Heart right ventricle (tissue), 16 donors: ENCODE measurements around the gene TC2N. TPM values are rescaled to one million over a fixed set of nuclear protein-coding genes. Genes with fewer than 3 reads are reported as not detected.

ENCODE experiments used
- ATAC-seq, 8 donors: fragments of 200-7000 bp; cut with Tn5 transposase; one replicate each; pipeline ENCODE4 v1.9.1; 2020; ENCODE audit warnings: mild to moderate bottlenecking in 8 of 8, moderate library complexity in 8 of 8, moderate number of reproducible peaks in 1 of 8
- DNase-seq, 2 donors: peaks; one replicate each; pipeline ENCODE4 v3.0.0-alpha.2; 2020
- H3K27ac ChIP-seq, 10 donors: fragments of 200-600 bp; sonication (generic) in 2 of 10; one replicate each; pipeline versions ENCODE4 v1.5.0 to v1.8.0; 2020 to 2022; ENCODE audit warnings: mild to moderate bottlenecking in 3 of 10
- H3K27me3 ChIP-seq, 7 donors: fragments of 200-600 bp; one replicate each; pipeline ENCODE4 v1.8.0; 2021 to 2022; ENCODE audit warnings: mild to moderate bottlenecking in 2 of 7
- H3K36me3 ChIP-seq, 9 donors: fragments of 200-600 bp; sonication (generic) in 1 of 9; one replicate each; pipeline versions ENCODE4 v1.5.0 to v1.8.0; 2020 to 2022; ENCODE audit warnings: mild to moderate bottlenecking in 2 of 9
- H3K4me1 ChIP-seq, 9 donors: fragments of 200-600 bp; sonication (generic) in 1 of 9; one replicate each; pipeline versions ENCODE4 v1.5.0 to v1.8.0; 2020 to 2022; ENCODE audit warnings: mild to moderate bottlenecking in 4 of 9
- H3K4me3 ChIP-seq, 10 donors: fragments of 200-600 bp; sonication (generic) in 2 of 10; one replicate each; pipeline versions ENCODE4 v1.5.0 to v1.8.0; 2020 to 2022; ENCODE audit warnings: mild to moderate bottlenecking in 7 of 10, moderate library complexity in 2 of 10
- H3K9me3 ChIP-seq, 11 donors: fragments of 200-600 bp in 10 of 11; sonication (generic) in 2 of 11; one replicate each; pipeline versions ENCODE4 v1.5.0 to v1.8.0; 2013 to 2022; ENCODE audit warnings: mild to moderate bottlenecking in 2 of 11, control low read depth in 1 of 11, moderate library complexity in 1 of 11
- WGBS, 2 donors: extraction: QIAGEN DNeasy Blood & Tissue Kit; methylation state at CpG; one replicate each; pipeline ENCODE4 v1.1.7; 2013; ENCODE audit warnings: inconsistent platforms in 1 of 2; 5-methylcytosine and 5-hydroxymethylcytosine counted together
- intact Hi-C, 10 donors: fragments of 100-400 bp; cut with DNase I; formaldehyde crosslinking; loops; one replicate each; pipeline versions ENCODE4 v1.11.1 to v1.14.2; 2022
- polyA plus RNA-seq, 2 donors: library from polyadenylated mRNA; stranded (reverse); fragments of 200-250 nt; gene quantifications; one replicate each; pipeline ENCODE4 v1.2.3, GENCODE V29; 2013
- total RNA-seq, 10 donors: library from RNA; stranded (reverse); fragmentation: NEBNext Ultra II Directional in 3 of 10; extraction: Animal tissue kit (Norgen Biotek cat#: 25700) in 3 of 10; gene quantifications; one replicate each; pipeline versions ENCODE4 v1.2.1 to v1.2.4, GENCODE V29; 2021 to 2023
- TF ChIP-seq, protein P1 (sequence below), 9 donors: fragments of 200-600 bp; sonication (generic) in 2 of 9; IDR thresholded peaks; one replicate each; pipeline versions ENCODE4 v1.5.0 to v1.8.0; 2021 to 2022; ENCODE audit warnings: antibody characterized with exemption in 9 of 9, mild to moderate bottlenecking in 5 of 9, moderate library complexity in 1 of 9
- donor health status: Arrhythmogenic right ventricular cardiomyopathy.
- donor health status: ischemic (EF 13 %, LVEDD 7.1; RV severe dilation, severe dysfunction).
- donor health status: healthy with polysubstance abuse.
- donor health status: DM: no; HTN: yes; CAD: no.
- donor health status: DM: no; HTN: no; CAD: no.
- donor health status: ischemic (EF 25% LVEDD 6.9; RV normal size, moderate dysfunction).
- donor health status: ischemic (EF 25% LVEDD 5.7; RV mildly dilated, moderate dysfunction).
- donor health status: healthy.
- donor health status: DM: yes; HTN: yes; CAD: no.
- donor health status: Ischemic cardiomyopathy.
- donor health status: ischemic (EF 35%, LVEDD 5.7; RV mildly dilated, moderate dysfunction).
- donor health status: nonischemic (EF 11% LVEDD 7.7; RV severe dilation, severe dysfunction).
- donor health status: DM: yes; HTN: yes; CAD: no.
- donor health status: PGD.
- donor health status: ischemic (EF 29% LVEDD 5.4; RV normal size, mild dysfunction).
- donor health status: nonischemic (EF 23%, LVEDD 6.1; RV moderate dilation, normal function).

Gene TC2N
- total and polyA plus RNA-seq, 12 donors: 1.8 to 12.4 (median 3.8) TPM

DNA sequence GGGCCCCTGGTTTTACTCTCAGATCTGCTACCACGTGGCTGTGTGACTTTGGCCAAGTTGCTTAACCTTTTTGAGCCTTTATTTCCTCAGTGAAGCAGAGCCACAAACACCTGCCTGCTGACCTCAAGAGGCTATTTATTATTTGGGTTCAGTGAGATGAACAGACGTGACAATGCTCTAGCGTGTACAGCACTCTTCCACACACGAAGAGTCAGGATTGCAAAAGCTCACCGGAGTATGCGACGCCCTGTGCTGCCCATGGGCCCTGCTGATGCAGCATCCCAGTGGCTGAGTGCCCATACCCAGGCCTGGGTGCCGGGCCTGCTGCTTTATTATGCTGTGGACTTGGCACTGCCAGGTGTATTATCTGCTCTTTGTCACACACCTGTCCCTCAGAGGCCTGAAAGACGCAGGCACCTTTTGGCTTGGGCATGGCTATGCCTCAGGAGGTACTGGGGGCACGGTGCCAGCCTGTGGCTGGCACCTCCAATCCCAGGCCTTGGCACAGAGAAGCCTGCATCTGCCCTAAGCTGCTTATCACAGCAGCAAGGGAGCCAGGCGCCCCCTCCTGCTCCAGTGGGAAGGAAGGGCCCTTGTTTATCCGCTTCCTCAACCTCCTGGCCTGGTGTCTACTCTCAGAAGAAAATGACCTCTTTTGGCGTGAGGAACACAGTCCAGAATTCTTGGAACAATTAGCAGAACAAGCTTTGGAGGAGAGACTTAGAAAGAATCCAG lies 22.3 kb upstream of the TC2N start:
- Histone ChIP-seq H3K4me3 (no peak overlapping the region), H3K9me3 (no peaks in the 10 kb centered on the region), H3K36me3 (no peaks in the 10 kb centered on the region), H3K27me3 (no peaks in the 10 kb centered on the region), H3K27ac (peak overlapping the region in 9 of 10 donors; percentile 30 to 81 (median 65)), H3K4me1 (peaks cover 0 to 60% (median 30%) of the 10 kb centered on the region in 9 donors)
- ATAC-seq (peak; percentile 23 to 72 (median 64)), DNase-seq (peak in 1 of 2 donors; percentile 50)
- WGBS, 2 donors: 60 to 71% methylated on average over 13 of the region's 13 CpGs
- TF ChIP-seq, protein P1, sequence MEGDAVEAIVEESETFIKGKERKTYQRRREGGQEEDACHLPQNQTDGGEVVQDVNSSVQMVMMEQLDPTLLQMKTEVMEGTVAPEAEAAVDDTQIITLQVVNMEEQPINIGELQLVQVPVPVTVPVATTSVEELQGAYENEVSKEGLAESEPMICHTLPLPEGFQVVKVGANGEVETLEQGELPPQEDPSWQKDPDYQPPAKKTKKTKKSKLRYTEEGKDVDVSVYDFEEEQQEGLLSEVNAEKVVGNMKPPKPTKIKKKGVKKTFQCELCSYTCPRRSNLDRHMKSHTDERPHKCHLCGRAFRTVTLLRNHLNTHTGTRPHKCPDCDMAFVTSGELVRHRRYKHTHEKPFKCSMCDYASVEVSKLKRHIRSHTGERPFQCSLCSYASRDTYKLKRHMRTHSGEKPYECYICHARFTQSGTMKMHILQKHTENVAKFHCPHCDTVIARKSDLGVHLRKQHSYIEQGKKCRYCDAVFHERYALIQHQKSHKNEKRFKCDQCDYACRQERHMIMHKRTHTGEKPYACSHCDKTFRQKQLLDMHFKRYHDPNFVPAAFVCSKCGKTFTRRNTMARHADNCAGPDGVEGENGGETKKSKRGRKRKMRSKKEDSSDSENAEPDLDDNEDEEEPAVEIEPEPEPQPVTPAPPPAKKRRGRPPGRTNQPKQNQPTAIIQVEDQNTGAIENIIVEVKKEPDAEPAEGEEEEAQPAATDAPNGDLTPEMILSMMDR (IDR thresholded peaks at IDR 0.05): peak in 2 of 9 donors; percentile 21 to 31
- intact Hi-C loops: no loop called here

DNA sequence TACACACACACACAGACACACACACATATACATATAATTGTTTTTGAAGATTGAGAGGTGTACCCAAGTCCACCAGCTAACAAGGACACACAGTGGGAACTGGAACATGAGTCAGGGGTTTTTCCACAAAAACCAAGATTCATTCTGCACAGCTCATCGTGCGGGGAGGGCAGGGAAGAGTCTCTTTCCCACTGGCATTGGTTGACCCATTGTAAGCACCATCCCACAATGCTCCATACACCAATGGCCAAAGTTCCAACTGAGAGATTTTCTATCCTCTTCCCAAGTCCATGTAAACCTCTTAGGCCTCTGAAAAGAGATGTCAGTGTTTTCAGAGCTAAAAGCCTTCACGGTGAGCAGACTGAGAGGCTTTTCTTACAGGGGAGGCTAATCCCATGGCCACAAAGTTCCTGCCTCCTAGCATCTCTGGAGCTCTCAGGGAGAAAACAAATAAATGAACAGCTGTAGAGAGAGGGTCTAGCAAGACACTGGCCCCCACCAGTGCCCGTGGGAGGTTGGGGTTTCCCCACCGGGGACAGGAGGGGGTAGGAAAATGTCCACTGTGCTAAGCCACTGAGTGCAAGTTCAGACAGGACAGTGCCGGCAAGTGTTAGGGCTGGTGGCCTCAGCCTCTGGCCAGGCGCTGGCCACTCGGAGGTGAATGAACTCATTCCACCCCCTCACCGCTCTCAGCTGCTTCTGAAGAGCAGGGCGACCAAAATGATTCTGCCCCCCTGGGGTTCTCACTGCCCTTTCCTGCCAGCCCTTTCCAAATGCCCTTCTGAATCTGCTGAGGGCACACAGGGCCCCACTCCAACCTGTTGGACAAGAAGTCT lies 21.5 kb upstream of the TC2N start:
- intact Hi-C loops: no loop called here
- H3K27ac ChIP-seq: peak overlapping the region in 8 of 10 donors; percentile 30 to 81 (median 65)
- H3K4me3 ChIP-seq: no peak overlapping the region
- H3K4me1 ChIP-seq: peaks cover 0 to 68% (median 30%) of the 10 kb centered on the region in 9 donors
- WGBS, 2 donors: 75 to 79% methylated on average over 10 of the region's 10 CpGs
- TF ChIP-seq, protein P1 (IDR thresholded peaks at IDR 0.05): no peak
- no peaks in the 10 kb centered on the region for H3K36me3 ChIP-seq
- H3K27me3 ChIP-seq: no peaks in the 10 kb centered on the region
- DNase-seq (no peak), ATAC-seq (peak in 1 of 8 donors; percentile 31)
- H3K9me3 ChIP-seq: no peaks in the 10 kb centered on the region

DNA sequence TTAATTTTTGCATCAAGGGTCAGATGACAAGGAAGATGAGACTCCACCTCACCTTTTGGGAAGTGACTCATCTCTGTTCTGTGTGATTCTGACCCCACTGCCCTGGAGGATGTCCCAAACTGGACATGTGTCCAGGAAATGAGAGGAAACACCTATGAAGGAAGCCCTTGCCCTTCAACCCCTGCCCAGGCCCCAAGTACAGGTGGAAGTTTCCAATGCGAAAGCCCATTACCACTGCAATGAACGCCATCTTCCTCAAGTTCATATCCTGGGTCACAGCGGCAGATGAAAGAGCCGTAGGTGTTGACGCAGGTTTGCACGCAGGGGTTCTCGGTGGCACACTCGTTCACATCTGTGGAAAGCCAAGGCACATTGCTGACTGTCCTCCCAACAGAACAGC lies 19.6 kb upstream of the TC2N start:
- 94 to 95% methylated on average over 8 of the region's 8 CpGs for WGBS, 2 donors
- ATAC-seq: no peak
- TF ChIP-seq, protein P1 (IDR thresholded peaks at IDR 0.05): no peak
- peaks cover 0 to 1% (median 0%) of the 10 kb centered on the region in 9 donors for H3K36me3 ChIP-seq
- H3K4me3 ChIP-seq: no peak overlapping the region
- H3K9me3 ChIP-seq: no peaks in the 10 kb centered on the region
- no peak for DNase-seq
- H3K4me1 ChIP-seq: peaks cover 0 to 67% (median 35%) of the 10 kb centered on the region in 9 donors
- peak overlapping the region in 2 of 10 donors; percentile 21 to 73 for H3K27ac ChIP-seq
- intact Hi-C loops: no loop called here
- H3K27me3 ChIP-seq: peaks cover 0 to 3% (median 0%) of the 10 kb centered on the region in 7 donors

DNA sequence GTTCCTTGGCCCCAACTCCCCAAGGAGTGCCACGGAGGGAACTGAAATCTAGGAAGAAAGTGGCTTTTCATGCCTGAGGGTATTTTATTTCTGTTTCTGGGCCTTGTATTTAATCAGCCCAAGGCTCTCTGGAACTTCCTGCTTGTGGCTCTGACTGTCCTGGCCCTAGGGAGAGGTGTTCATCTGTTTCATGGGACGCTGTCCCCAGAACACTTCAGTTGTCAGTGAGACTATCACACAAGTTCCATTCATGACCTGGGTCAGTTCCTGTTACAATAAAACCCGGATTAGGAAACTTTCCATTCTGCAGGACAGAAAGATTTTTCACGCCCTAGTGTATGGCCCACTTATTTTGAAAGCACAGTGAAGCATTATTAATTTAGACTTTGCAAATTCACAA lies 18.5 kb upstream of the TC2N start:
- intact Hi-C loops: no loop called here
- WGBS, 2 donors: 54 to 57% methylated on average over 4 of the region's 4 CpGs
- Histone ChIP-seq H3K27ac (peak overlapping the region in 7 of 10 donors; percentile 50 to 77 (median 68)), H3K4me1 (peaks cover 0 to 56% (median 31%) of the 10 kb centered on the region in 9 donors), H3K9me3 (no peaks in the 10 kb centered on the region), H3K27me3 (peaks cover 0 to 5% (median 0%) of the 10 kb centered on the region in 7 donors), H3K4me3 (no peak overlapping the region), H3K36me3 (peaks cover 0 to 7% (median 0%) of the 10 kb centered on the region in 9 donors)
- peak in 1 of 8 donors; percentile 6 for ATAC-seq
- no peak for DNase-seq
- TF ChIP-seq, protein P1 (IDR thresholded peaks at IDR 0.05): no peak
